A549 (cell line): ENCODE results near the gene IL12RB2. TPM values are rescaled to one million over a fixed set of nuclear protein-coding genes. Genes with fewer than 3 reads are reported as not detected.

ENCODE experiments used
- ATAC-seq, 2 experiments: fragments of 200-7000 bp in 1 of 2; fragments of >200 bp in 1 of 2; cut with Nextera tagmentation in 1 of 2; cut with Tn5 transposase in 1 of 2; 3 replicates each; pipeline versions ENCODE4 v1.8.0 to v1.9.1; 2018 to 2020; ENCODE audit warnings: mild to moderate bottlenecking in 1 of 2, moderate library complexity in 1 of 2
- CTCF ChIA-PET: fragments of 300-600 bp; sonication (Branson Sonifier 250); formaldehyde crosslinking; extraction: SDS; loops from one replicate; lab custom pipeline; 2021; ENCODE audit warnings: antibody characterized with exemption, inconsistent platforms; lab: Yijun Ruan, JAX
- POLR2A ChIA-PET: fragments of 350-600 bp; formaldehyde crosslinking; extraction: SDS; loops from one replicate; lab custom pipeline; 2021; ENCODE audit warnings: antibody characterized with exemption, inconsistent platforms; lab: Yijun Ruan, JAX
- DNase-seq, 2 experiments: peaks; one replicate each; pipeline versions ENCODE4 v3.0.0 to v3.0.0-alpha.2; 2011 to 2016; ENCODE audit warnings: low read depth in 1 of 2, low spot score in 1 of 2
- FAIRE-seq: peaks from 2 replicates; lab custom pipeline; 2011; peaks lifted over from hg19 to GRCh38; lab: Jason Lieb, UNC
- H3K27ac ChIP-seq, 2 experiments: fragments of >200 bp; sonication (Bioruptor Twin); formaldehyde crosslinking; 3 replicates each; pipeline ENCODE4 v1.5.1; 2016 to 2017
- H3K4me1 ChIP-seq: fragments of >200 bp; sonication (Bioruptor Twin); formaldehyde crosslinking; 3 replicates; pipeline ENCODE4 v1.6.1; 2016
- H3K4me2 ChIP-seq: fragments of >200 bp; sonication (Bioruptor Twin); formaldehyde crosslinking; 3 replicates; pipeline ENCODE4 v1.6.1; 2016
- H3K4me3 ChIP-seq: fragments of >200 bp; sonication (Bioruptor Twin); formaldehyde crosslinking; 3 replicates; pipeline ENCODE4 v1.5.1; 2016
- H3K9me3 ChIP-seq: fragments of >200 bp; sonication (Bioruptor Twin); formaldehyde crosslinking; 3 replicates; pipeline ENCODE4 v1.6.1; 2016
- BHLHE40 ChIP-seq: IDR thresholded peaks from 2 replicates; pipeline ENCODE4 v1.6.1; 2012; ENCODE audit warnings: low read depth, low read length, inconsistent platforms
- CEBPB ChIP-seq, 2 experiments: fragments of >200 bp in 1 of 2; sonication (Bioruptor Twin) in 1 of 2; formaldehyde crosslinking in 1 of 2; IDR thresholded peaks; 2 replicates each; pipeline ENCODE4 v1.6.1; 2012 to 2016
- ELK1 ChIP-seq: fragments of 150-350 bp; IDR thresholded peaks from 2 replicates; pipeline ENCODE4 v1.6.1; 2014; ENCODE audit warnings: low read depth, mild to moderate bottlenecking, low read length
- ESRRA ChIP-seq: fragments of 150-350 bp; IDR thresholded peaks from 2 replicates; pipeline ENCODE4 v1.6.1; 2014; ENCODE audit warnings: mild to moderate bottlenecking, low read length, borderline replicate concordance
- HDAC2 ChIP-seq: fragments of 200-600 bp; sonication (generic); IDR thresholded peaks from 2 replicates; pipeline ENCODE4 v1.6.1; 2016
- HOXA7 ChIP-seq: fragments of 250-450 bp; sonication (Bioruptor Pico); IDR thresholded peaks from 2 replicates; pipeline ENCODE4 v1.5.0; 2020; ENCODE audit warnings: mild to moderate bottlenecking, moderate library complexity
- HOXB13 ChIP-seq: fragments of 250-450 bp; sonication (Bioruptor Pico); IDR thresholded peaks from 2 replicates; pipeline ENCODE4 v1.5.0; 2020; ENCODE audit warnings: low read depth, mild to moderate bottlenecking, moderate library complexity
- HOXB5 ChIP-seq: fragments of 250-450 bp; sonication (Bioruptor Pico); IDR thresholded peaks from 2 replicates; pipeline ENCODE4 v1.5.0; 2020; ENCODE audit warnings: mild to moderate bottlenecking, moderate library complexity
- JUN ChIP-seq, 2 experiments: fragments of >200 bp; sonication (Bioruptor Twin); formaldehyde crosslinking; IDR thresholded peaks; 2 replicates in 1 of 2; 3 replicates in 1 of 2; pipeline ENCODE4 v1.6.1; 2016 to 2017
- JUNB ChIP-seq: fragments of >200 bp; sonication (Bioruptor Twin); formaldehyde crosslinking; IDR thresholded peaks from 2 replicates; pipeline ENCODE4 v1.6.1; 2016
- MAFK ChIP-seq: fragments of 450-650 bp; IDR thresholded peaks from 2 replicates; pipeline ENCODE4 v1.6.1; 2014; ENCODE audit not compliant: partially characterized antibody
- MAZ ChIP-seq: fragments of 150-350 bp; IDR thresholded peaks from 2 replicates; pipeline ENCODE4 v1.6.1; 2014; ENCODE audit warnings: antibody characterized with exemption, low read depth, low read length, borderline replicate concordance
- MYC ChIP-seq: IDR thresholded peaks from 2 replicates; pipeline ENCODE4 v1.6.1; 2012; ENCODE audit warnings: mild to moderate bottlenecking, inconsistent platforms, low read length, improper control_type of control experiment, borderline replicate concordance
- NPAS2 ChIP-seq: fragments of 250-450 bp; sonication (Bioruptor Pico); IDR thresholded peaks from 2 replicates; pipeline ENCODE4 v1.8.0; 2022; ENCODE audit warnings: mild to moderate bottlenecking, moderate library complexity, borderline replicate concordance
- NR3C1 ChIP-seq: fragments of >200 bp; sonication (Bioruptor Twin); formaldehyde crosslinking; IDR thresholded peaks from 3 replicates; pipeline ENCODE4 v1.6.1; 2017
- POLR2A ChIP-seq: IDR thresholded peaks from 2 replicates; pipeline ENCODE4 v1.6.1; 2012; ENCODE audit warnings: mild to moderate bottlenecking, low read length
- RAD21 ChIP-seq, 2 experiments: fragments of >200 bp in 1 of 2; sonication (Bioruptor Twin) in 1 of 2; formaldehyde crosslinking in 1 of 2; IDR thresholded peaks in 1 of 2; conservative IDR thresholded peaks in 1 of 2; 2 replicates in 1 of 2; 3 replicates in 1 of 2; pipeline ENCODE4 v1.6.1; 2012 to 2018; ENCODE audit warnings: inconsistent platforms in 1 of 2
- RCOR1 ChIP-seq: fragments of 150-350 bp; IDR thresholded peaks from 2 replicates; pipeline ENCODE4 v1.6.1; 2014; ENCODE audit warnings: antibody characterized with exemption, low read length, low read depth
- RNF2 ChIP-seq: fragments of 200-600 bp; sonication (generic); IDR thresholded peaks from 2 replicates; pipeline ENCODE4 v1.6.1; 2016; ENCODE audit warnings: low read depth, mild to moderate bottlenecking, antibody characterized with exemption, moderate library complexity, borderline replicate concordance
- TFCP2L1 ChIP-seq: fragments of 250-450 bp; sonication (Bioruptor Pico); IDR thresholded peaks from 2 replicates; pipeline ENCODE4 v1.5.0; 2021; ENCODE audit warnings: mild to moderate bottlenecking
- USF2 ChIP-seq: fragments of 450-650 bp; IDR thresholded peaks from 2 replicates; pipeline ENCODE4 v1.6.1; 2014; ENCODE audit warnings: antibody characterized with exemption
- ZC3H11A ChIP-seq: fragments of 450-650 bp; IDR thresholded peaks from 2 replicates; pipeline ENCODE4 v1.6.1; 2014; ENCODE audit warnings: antibody characterized with exemption, mild to moderate bottlenecking
- ZFP36 ChIP-seq: fragments of 450-650 bp; IDR thresholded peaks from 2 replicates; pipeline ENCODE4 v1.6.1; 2014; ENCODE audit warnings: borderline replicate concordance; ENCODE audit not compliant: partially characterized antibody
- ZNF302 ChIP-seq: fragments of 250-450 bp; sonication (Bioruptor Pico); IDR thresholded peaks from 2 replicates; pipeline ENCODE4 v1.9.0; 2021; ENCODE audit warnings: inconsistent platforms, mild to moderate bottlenecking, moderate library complexity
- ZSCAN20 ChIP-seq: fragments of 250-450 bp; sonication (Bioruptor Pico); IDR thresholded peaks from 2 replicates; pipeline ENCODE4 v1.8.0; 2022; ENCODE audit warnings: mild to moderate bottlenecking, moderate library complexity
- WGBS: methylation state at CpG from one replicate; pipeline ENCODE4 v1.1.6; 2017; ENCODE audit errors: missing lambda C conversion rate; 5-methylcytosine and 5-hydroxymethylcytosine counted together
- polyA plus RNA-seq, 4 experiments: library from polyadenylated mRNA; depleted of rRNA in 3 of 4; stranded (reverse); fragments of >200 nt; fragmentation: RNase III in 1 of 4; extraction: RNeasy Plus Mini Kit Qiagen cat#74134 plus additional on column Dnase treatment in 1 of 4; gene quantifications; 2 replicates in 3 of 4; 3 replicates in 1 of 4; pipeline ENCODE4 v1.2.3, GENCODE V29; 2011 to 2017
- TF ChIP-seq, protein P1 (sequence below): IDR thresholded peaks from 2 replicates; pipeline ENCODE4 v1.6.1; 2012

IL12RB2 gene
- polyA plus RNA-seq, 2 of the 4 experiments (the other 2 are of a cell fraction) = not detected

GRCh38 chr1:67381154-67381553 lies 73.5 kb downstream of the IL12RB2 start:
- Histone ChIP-seq H3K4me1 (no peaks in the 10 kb centered on the region), H3K4me3 (no peak overlapping the region), H3K9me3 (peaks cover 6% of the 10 kb centered on the region; the same call in 2 of the 3 replicates), H3K4me2 (no peak overlapping the region), H3K27ac (no peak overlapping the region)
- no peak for DNase-seq
- no peak for ATAC-seq
- FAIRE-seq = no peak
- TF ChIP-seq RNF2 = no peak
- ChIA-PET CTCF (no interaction called here), POLR2A (no interaction called here)
- WGBS = 91% methylated on average over 4 of the region's 4 CpGs

DNA sequence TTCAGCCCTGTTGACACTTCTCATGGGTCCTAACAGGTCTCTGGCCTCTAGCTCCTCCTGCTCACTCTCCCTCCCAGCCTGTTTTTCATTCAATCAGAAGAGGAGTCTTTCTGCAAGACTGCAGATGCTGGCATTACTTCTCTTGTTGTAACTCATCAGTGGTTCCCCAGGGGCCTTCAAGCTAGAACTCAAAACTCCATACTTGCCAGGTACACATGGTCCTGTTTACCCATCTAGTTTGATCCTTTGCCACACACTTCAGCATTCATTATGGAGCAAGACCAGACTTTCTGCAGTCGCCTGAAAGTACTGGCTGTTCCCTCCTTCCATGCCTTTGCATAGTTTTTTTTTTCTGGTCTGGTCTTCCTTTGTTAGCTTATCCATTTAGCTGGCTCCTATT lies 74.6 kb downstream of the IL12RB2 start:
- TF ChIP-seq ZSCAN20 (CRISPR knock-in tag) = no peak
- TF ChIP-seq CEBPB (IDR thresholded peaks at IDR 0.05) = no peak
- TF ChIP-seq NPAS2 (CRISPR knock-in tag) = no peak
- no peak for TF ChIP-seq NR3C1
- no peak for TF ChIP-seq JUN (IDR thresholded peaks at IDR 0.05)
- TF ChIP-seq MAFK = no peak
- no peak for TF ChIP-seq HOXB13 (CRISPR knock-in tag)
- no peak for TF ChIP-seq HOXB5 (CRISPR knock-in tag)
- no peak for TF ChIP-seq ESRRA
- TF ChIP-seq RAD21 (conservative IDR thresholded peaks at IDR 0.05 in 1 of 2, IDR thresholded peaks at IDR 0.05 in 1 of 2) = no peak
- TF ChIP-seq, protein P1, sequence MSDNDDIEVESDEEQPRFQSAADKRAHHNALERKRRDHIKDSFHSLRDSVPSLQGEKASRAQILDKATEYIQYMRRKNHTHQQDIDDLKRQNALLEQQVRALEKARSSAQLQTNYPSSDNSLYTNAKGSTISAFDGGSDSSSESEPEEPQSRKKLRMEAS = no peak
- no peak for TF ChIP-seq POLR2A
- no peak for TF ChIP-seq ZC3H11A
- no peak for TF ChIP-seq RCOR1
- ChIA-PET POLR2A (no interaction called here), CTCF (interaction anchor here (1.2 kb wide), 1 partner anchor 12 kb away, joined by 3 read pairs; no protein-coding TSS in a partner anchor)
- Histone ChIP-seq H3K27ac (no peak overlapping the region), H3K4me3 (no peak overlapping the region), H3K9me3 (peaks cover 9% of the 10 kb centered on the region; the same call in 2 of the 3 replicates), H3K4me1 (no peaks in the 10 kb centered on the region), H3K4me2 (no peak overlapping the region)
- DNase-seq = no peak
- no peak for ATAC-seq
- WGBS = 92% methylated on average over 1 of the region's 1 CpG
- no peak for FAIRE-seq

DNA sequence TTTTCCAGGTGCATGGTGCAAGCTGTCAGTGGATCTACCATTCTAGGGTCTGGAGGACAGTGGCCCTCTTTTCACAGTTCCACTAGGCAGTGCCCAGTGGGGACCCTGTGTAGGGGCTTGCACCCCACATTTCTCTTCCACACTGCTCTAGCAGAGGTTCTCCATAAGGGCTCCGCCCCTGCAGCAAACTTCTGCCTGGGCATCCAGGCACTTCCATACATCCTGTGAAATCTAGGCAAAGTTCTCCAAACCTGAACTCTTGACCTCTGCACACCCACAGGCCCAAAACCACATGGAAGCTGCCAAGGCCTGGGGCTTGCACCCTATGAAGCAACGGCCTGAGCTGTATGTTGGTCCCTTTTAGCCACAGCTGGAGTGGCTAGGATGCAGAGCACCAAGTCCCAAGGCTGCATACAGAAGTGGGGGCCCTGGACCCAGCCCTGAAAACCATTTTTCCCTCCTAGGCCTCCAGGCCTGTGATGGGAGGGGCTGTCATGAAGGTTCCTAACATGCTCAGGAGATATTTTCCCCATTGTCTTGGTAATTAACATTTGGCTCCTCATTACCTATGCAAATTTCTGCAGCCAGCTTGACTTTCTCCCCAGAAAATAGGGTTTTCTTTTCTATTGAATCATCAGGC lies 76.4 kb downstream of the IL12RB2 start:
- DNase-seq (no peak), FAIRE-seq (no peak), ATAC-seq (no peak)
- TF ChIP-seq ZNF302 (CRISPR knock-in tag) (no peak), ZFP36 (peak; percentile 85)
- H3K9me3 ChIP-seq = peaks cover 9% of the 10 kb centered on the region; the same call in 2 of the 3 replicates
- ChIA-PET POLR2A (no interaction called here), CTCF (interaction anchor here (1.3 kb wide), 1 partner anchor 36 kb away, joined by 3 read pairs; no protein-coding TSS in a partner anchor)
- no peak overlapping the region for H3K27ac ChIP-seq
- WGBS = no CpG with 5 or more reads among the region's 2 CpGs
- no peak overlapping the region for H3K4me2 ChIP-seq
- no peak overlapping the region for H3K4me3 ChIP-seq
- no peaks in the 10 kb centered on the region for H3K4me1 ChIP-seq

DNA sequence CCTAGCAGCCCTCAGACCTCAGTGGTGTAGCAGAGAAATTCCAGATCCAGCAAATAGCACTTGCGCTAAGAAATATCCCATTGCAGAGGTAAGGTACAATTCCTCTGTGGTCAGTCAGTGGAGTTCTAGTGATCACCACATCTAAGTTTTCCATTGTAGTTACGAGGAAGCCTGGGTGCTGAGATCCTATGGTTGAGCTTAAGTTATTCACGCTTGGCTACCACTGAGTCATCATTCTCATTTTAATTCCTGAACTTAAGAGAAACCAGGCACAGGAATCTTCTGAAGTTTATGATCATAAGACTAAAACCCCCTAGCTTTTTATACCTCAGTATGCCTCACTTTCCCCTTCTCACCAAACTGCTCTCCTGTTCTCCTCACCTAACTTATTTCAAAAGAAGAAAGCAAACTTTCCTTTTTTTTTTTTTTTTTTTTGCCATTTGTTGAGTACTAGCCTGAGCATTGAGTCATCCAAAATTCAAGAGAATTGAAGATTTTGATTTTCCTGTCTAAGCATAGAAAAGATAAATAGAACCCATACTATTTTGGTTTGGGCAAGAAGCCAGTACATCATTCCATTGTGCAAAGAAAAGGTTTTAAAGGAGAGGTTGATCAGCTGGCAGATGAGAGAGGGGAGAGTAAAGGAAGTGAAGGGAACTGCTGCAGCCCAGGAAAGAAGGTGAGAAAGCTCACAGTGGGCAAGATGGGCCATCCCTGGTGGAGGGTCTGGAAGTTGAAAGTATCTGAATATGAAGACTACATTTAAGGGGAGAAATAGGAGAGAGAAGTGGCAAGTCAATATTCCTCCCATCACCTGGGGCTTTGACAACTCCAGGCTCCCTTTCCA lies 82.6 kb downstream of the IL12RB2 start:
- CTCF ChIA-PET = interaction anchor here (0.6 to 1.7 kb wide), 2 partner anchors 41 to 42 kb away, joined by 3 to 4 read pairs; no protein-coding TSS in a partner anchor
- no peak overlapping the region for H3K4me2 ChIP-seq
- H3K9me3 ChIP-seq = peaks cover 6% of the 10 kb centered on the region; the same call in 2 of the 3 replicates
- no peaks in the 10 kb centered on the region for H3K4me1 ChIP-seq
- no peak overlapping the region for H3K4me3 ChIP-seq
- FAIRE-seq (no peak), DNase-seq (no peak), ATAC-seq (no peak)
- no peak overlapping the region for H3K27ac ChIP-seq
- POLR2A ChIA-PET = no interaction called here
- WGBS = 90% methylated on average over 3 of the region's 3 CpGs
- TF ChIP-seq ZSCAN20 (CRISPR knock-in tag) = no peak
- TF ChIP-seq USF2 = no peak
- no peak for TF ChIP-seq JUNB
- TF ChIP-seq TFCP2L1 = no peak
- TF ChIP-seq, protein P1 = no peak
- no peak for TF ChIP-seq MAZ
- TF ChIP-seq MAFK = no peak
- no peak for TF ChIP-seq HOXB5 (CRISPR knock-in tag)
- TF ChIP-seq ELK1 = no peak
- no peak for TF ChIP-seq ZC3H11A
- TF ChIP-seq HOXA7 = no peak
- TF ChIP-seq MYC = no peak
- no peak for TF ChIP-seq HDAC2
- no peak for TF ChIP-seq BHLHE40
